Measurements from ENCODE around the gene ANXA10. TPM values are rescaled to one million over a fixed set of nuclear protein-coding genes. Genes with fewer than 3 reads are reported as not detected.

The ANXA10 gene
- total RNA-seq, 1 experiment from 2014 or later: not detected

GRCh38 chr4:168139336-168139735 lies 47.0 kb downstream of the ANXA10 start (continued):
- TF ChIP-seq FOXK1 (CRISPR knock-in tag; IDR thresholded peaks at IDR 0.05) (no peak), CTCF (IDR thresholded peaks at IDR 0.05) (no peak), FOXJ3 (CRISPR knock-in tag; IDR thresholded peaks at IDR 0.05; ENCODE audit: borderline replicate concordance) (no peak), IRF1 (CRISPR knock-in tag; IDR thresholded peaks at IDR 0.05) (no peak)

- ATAC-seq (no peak; the same call in 1 of the 2 replicates), DNase-seq (ENCODE audit: low spot score) (no peak)
- Mint-ChIP-seq H3K4me3 (no peak overlapping the region), H3K36me3 (no peaks in the 10 kb centered on the region), H3K27ac (no peak overlapping the region), H3K4me1 (peaks cover 5% of the 10 kb centered on the region), H3K27me3 (ENCODE audit: low read depth) (no peaks in the 10 kb centered on the region), H3K9me3 (peaks cover 5% of the 10 kb centered on the region; the same call in 1 of the 2 replicates)
- CTCF ChIA-PET: no interaction called here
- TF ChIP-seq RORB (CRISPR knock-in tag; IDR thresholded peaks at IDR 0.05) (no peak), GTF2I (CRISPR knock-in tag; conservative IDR thresholded peaks at IDR 0.05) (no peak), ZNF263 (CRISPR knock-in tag; IDR thresholded peaks at IDR 0.05; ENCODE audit: low read depth) (no peak), JAZF1 (CRISPR knock-in tag; IDR thresholded peaks at IDR 0.05) (no peak), ZBTB21 (CRISPR knock-in tag; IDR thresholded peaks at IDR 0.05; ENCODE audit: borderline replicate concordance) (no peak), USF2 (CRISPR knock-in tag; IDR thresholded peaks at IDR 0.05) (no peak), NFATC4 (CRISPR knock-in tag; IDR thresholded peaks at IDR 0.05) (no peak), ZNF423 (CRISPR knock-in tag; IDR thresholded peaks at IDR 0.05) (no peak), HMGXB4 (CRISPR knock-in tag; IDR thresholded peaks at IDR 0.05) (no peak), OVOL2 (CRISPR knock-in tag; IDR thresholded peaks at IDR 0.05; ENCODE audit: borderline replicate concordance) (no peak), IRF1 (CRISPR knock-in tag; IDR thresholded peaks at IDR 0.05) (no peak), HMGA2 (CRISPR knock-in tag; IDR thresholded peaks at IDR 0.05) (no peak)
- POLR2A ChIA-PET: no interaction called here
These were observed 49.4 kb downstream of the ANXA10 start for GRCh38 chr4:168141733-168142132.

GRCh38 chr4:168143601-168144000 lies 51.3 kb downstream of the ANXA10 start:
- Mint-ChIP-seq H3K4me3 (no peak overlapping the region), H3K27me3 (ENCODE audit: low read depth) (no peaks in the 10 kb centered on the region), H3K4me1 (peaks cover 5% of the 10 kb centered on the region), H3K27ac (no peak overlapping the region), H3K36me3 (no peaks in the 10 kb centered on the region), H3K9me3 (no peaks in the 10 kb centered on the region)
- ChIA-PET POLR2A (no interaction called here), CTCF (interaction anchor here (0.7 kb wide), 1 partner anchor 10 kb away, joined by 3 read pairs; no protein-coding TSS in a partner anchor)
- DNase-seq (ENCODE audit: low spot score) (no peak), ATAC-seq (no peak)
- TF ChIP-seq PRRX2 (CRISPR knock-in tag; IDR thresholded peaks at IDR 0.05) (no peak), ATF3 (CRISPR knock-in tag; conservative IDR thresholded peaks at IDR 0.05) (no peak), MAX (CRISPR knock-in tag; IDR thresholded peaks at IDR 0.05) (no peak), MXD4 (CRISPR knock-in tag; IDR thresholded peaks at IDR 0.05; ENCODE audit: borderline replicate concordance) (no peak), ARID4B (CRISPR knock-in tag; IDR thresholded peaks at IDR 0.05; ENCODE audit: borderline replicate concordance) (no peak), ATF1 (CRISPR knock-in tag; IDR thresholded peaks at IDR 0.05) (no peak)

Measured in WTC11 (cell line).